NB4 (cell line): ENCODE measurements around the gene NTPCR.
A peak's percentile ranks its signal among the peaks of the same experiment; 100 is the strongest.

Experiments
- DNase-seq: peaks from one replicate; pipeline ENCODE4 v3.0.0; 2010; ENCODE audit warnings: low read depth
- H3K4me3 ChIP-seq: one replicate; pipeline ENCODE4 v1.5.1; 2011; ENCODE audit warnings: mild to moderate bottlenecking, low read depth, low read length, moderate library complexity
- CTCF ChIP-seq: IDR thresholded peaks from one replicate; pipeline ENCODE4 v1.5.1; 2012; ENCODE audit warnings: low read depth, low read length
- MAX ChIP-seq: IDR thresholded peaks from 2 replicates; pipeline ENCODE4 v1.6.1; 2011; ENCODE audit warnings: low read depth, low read length
- MYC ChIP-seq: IDR thresholded peaks from 2 replicates; pipeline ENCODE4 v1.6.1; 2011; ENCODE audit warnings: low read depth, low read length
- POLR2A ChIP-seq: IDR thresholded peaks from 2 replicates; pipeline ENCODE4 v1.6.1; 2011; ENCODE audit warnings: mild to moderate bottlenecking; ENCODE audit not compliant: insufficient read length; ENCODE audit errors: extremely low read depth

Gene NTPCR

GRCh38 chr1:232978815-232979214, 28.4 kb downstream of the NTPCR start:
- no peak for DNase-seq
- no peak for TF ChIP-seq MAX
- H3K4me3 ChIP-seq: no peak overlapping the region

- TF ChIP-seq MAX (no peak), POLR2A (no peak), CTCF (no peak), MYC (no peak)
- no peak overlapping the region for H3K4me3 ChIP-seq
- DNase-seq: no peak
These were observed 29.1 kb downstream of the NTPCR start for GRCh38 chr1:232979558-232979957.

DNA sequence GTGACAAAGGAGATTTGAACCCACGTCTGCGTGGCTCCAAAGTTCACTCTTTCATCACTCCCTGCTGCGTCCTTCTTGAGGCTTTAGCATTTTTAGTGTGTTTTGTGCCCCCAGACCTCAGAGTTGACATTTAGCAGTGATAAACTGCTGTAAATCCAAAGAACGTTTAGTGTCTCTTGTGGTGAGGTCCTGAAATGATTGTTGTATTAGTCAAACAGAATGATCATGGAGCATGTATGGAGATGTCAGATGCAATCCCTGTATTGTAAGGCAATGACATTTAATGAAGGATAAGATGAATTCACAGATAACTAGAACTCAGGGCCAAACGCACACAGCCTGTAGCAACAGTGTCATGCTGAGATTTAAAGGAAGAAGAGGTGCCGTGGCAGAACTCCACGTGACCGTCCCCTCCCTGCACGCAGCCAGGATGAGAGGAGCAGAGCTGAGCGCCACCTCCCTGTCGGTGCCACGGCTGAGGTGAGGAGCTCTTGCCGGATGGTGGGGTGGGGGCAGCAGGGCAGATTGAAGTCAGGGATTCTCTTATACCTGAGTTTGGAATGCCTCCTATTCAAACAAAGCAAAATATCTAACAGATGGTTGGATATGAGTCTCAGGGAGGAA, 30.1 kb downstream of the NTPCR start:
- DNase-seq: no peak
- no peak overlapping the region for H3K4me3 ChIP-seq
- TF ChIP-seq CTCF: no peak
- no peak for TF ChIP-seq MAX

DNA sequence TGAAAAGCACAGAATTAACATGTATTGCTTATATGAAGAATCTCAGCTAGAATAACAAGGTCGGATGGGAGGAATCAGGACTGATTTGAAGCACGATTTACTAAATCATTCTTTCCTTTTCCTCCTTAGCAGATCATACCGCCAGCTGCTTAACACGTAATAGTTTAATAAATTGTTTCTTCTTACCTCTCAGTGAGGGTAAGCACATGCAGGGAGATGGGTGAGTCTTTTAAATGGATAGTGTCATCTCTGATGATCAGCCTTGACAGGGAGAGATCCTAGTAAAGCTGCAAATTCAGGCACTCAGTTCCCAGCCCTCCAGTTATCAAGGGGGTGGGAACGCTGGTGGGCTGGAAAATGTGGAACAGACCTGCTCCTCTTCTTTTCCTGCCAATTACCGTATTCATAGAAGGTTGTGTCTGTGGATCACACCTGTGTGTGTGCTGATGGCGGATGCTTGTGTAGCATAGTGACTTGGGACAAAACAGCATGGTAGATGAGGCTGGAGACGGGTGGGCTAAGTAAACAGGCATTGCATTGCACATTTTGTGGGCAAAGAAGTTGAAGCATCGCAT, 30.7 kb downstream of the NTPCR start:
- no peak for DNase-seq
- no peak overlapping the region for H3K4me3 ChIP-seq
- TF ChIP-seq CTCF (no peak), MAX (no peak), POLR2A (no peak), MYC (no peak)

DNA sequence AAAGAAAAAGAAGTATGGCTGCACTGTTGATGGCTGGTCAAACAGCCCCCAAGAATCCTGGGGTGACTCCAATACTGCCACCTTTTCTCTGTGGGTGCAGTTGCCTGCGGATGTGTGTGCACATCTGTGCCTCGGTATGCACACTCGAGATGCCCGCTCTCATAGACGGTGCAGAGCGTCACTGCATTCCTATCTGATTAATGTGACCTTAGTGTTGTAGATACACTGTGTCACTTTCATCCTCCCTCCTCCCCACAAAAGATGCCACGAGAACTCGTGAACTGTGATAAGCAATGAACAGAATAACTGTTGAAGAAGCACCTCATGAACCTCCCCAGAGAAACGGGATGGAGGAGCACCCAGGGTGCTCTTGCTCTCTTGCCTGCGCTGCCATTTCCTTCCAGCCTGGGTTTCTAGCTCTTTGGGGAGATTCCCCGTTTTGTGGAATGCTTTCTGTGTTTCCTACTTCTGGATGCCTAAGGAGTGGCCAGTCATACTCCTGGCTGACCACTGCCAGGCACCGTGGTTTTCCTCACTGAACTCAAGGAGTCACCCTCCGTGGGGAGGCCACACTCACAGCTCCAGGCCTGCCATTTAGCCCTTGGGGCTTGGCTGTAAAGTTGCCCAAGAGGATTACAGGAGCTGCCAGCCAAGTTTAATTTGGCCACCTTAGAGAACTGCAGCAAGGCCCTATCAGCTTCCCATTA, 32.0 kb downstream of the NTPCR start:
- no peak for TF ChIP-seq MYC
- TF ChIP-seq MAX: no peak
- TF ChIP-seq POLR2A: no peak
- TF ChIP-seq CTCF: no peak
- no peak overlapping the region for H3K4me3 ChIP-seq
- peak; percentile 23 for DNase-seq

DNA sequence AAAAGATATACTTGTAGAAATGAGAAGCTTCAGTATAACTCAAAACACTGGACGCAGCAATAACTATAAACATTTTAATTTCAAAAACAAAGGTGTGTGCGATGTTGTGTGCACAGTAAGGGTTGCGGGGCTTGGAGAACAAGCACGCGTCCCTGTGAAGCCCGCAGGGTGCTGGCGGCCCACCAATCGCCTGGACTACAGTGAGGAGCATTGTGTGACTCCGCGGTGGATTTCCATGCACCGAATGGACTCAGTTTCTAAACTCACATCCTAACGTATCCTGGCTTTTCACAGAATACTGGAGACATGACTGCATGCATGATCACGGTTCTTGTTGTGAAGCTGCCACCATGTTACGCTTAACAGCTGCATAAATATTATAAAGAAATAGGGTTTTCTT, 33.0 kb downstream of the NTPCR start:
- no peak for DNase-seq
- no peak overlapping the region for H3K4me3 ChIP-seq
- TF ChIP-seq POLR2A (no peak), CTCF (no peak), MYC (no peak), MAX (no peak)
